ENCODE measurements around the gene PI4KA. TPM values are rescaled to one million over a fixed set of nuclear protein-coding genes. Genes with fewer than 3 reads are reported as not detected.

PI4KA gene
- total RNA-seq, 1 experiment from 2014 or later: 65.8 TPM

DNA sequence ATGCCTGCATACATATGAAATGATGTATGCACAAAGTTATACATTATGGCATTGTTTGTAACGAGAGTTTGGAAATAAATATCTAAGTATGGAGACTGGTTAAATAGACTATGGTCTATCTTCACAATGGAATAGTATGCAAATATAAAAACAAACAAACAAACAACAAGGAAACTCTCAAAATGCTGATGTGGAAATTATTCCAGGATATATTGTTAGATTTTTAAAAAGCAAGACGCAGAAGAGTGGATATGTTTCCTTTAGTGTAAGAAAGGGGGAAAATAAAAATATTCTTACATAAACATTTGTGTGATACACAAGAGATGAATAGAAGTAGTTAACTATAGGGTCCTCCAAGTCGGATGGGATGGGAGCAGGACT is 47.8 kb upstream of the PI4KA start:
- Histone ChIP-seq H3K56ac (ENCODE audit: insufficient read length, low read depth, low read length) (no peak overlapping the region), H3K4ac (ENCODE audit: low read depth, low read length) (no peak overlapping the region), H3K4me2 (ENCODE audit: insufficient read depth, insufficient read length, low read length) (no peak overlapping the region), H2BK12ac (ENCODE audit: insufficient read length, low read depth, low read length) (no peak overlapping the region), H2BK120ac (ENCODE audit: low read depth, low read length, poor library complexity, severe bottlenecking) (no peak overlapping the region), H2BK5ac (ENCODE audit: insufficient read length, low read length) (no peak overlapping the region), H3K79me1 (ENCODE audit: insufficient read depth, low read depth, low read length, poor library complexity, severe bottlenecking) (no peaks in the 10 kb centered on the region), H3T11ph (ENCODE audit: low read length) (no peak overlapping the region), H3K23ac (ENCODE audit: insufficient read length, low read depth, low read length) (no peak overlapping the region), H4K20me1 (ENCODE audit: control insufficient read depth, insufficient read depth, insufficient read length) (no peaks in the 10 kb centered on the region), H3K23me2 (ENCODE audit: insufficient read length, low read depth, low read length, poor library complexity, severe bottlenecking) (no peaks in the 10 kb centered on the region), H3K18ac (ENCODE audit: insufficient read length, low read depth, low read length) (no peak overlapping the region), H3K27me3 (ENCODE audit: insufficient read depth, low read length) (no peaks in the 10 kb centered on the region), H4K8ac (replicated peaks; ENCODE audit: insufficient read length, low read depth, low read length) (no peak overlapping the region), H3K79me2 (ENCODE audit: insufficient read depth, low read length) (no peaks in the 10 kb centered on the region), H3K9ac (ENCODE audit: extremely low read depth, insufficient read length, low read length) (no peak overlapping the region), H3K14ac (ENCODE audit: insufficient read depth, low read length) (no peak overlapping the region), H3K9me3 (ENCODE audit: control insufficient read depth, low read depth, low read length) (no peaks in the 10 kb centered on the region), H2BK20ac (ENCODE audit: low read depth, low read length, poor library complexity, severe bottlenecking) (no peak overlapping the region), H3K27ac (ENCODE audit: insufficient read length, low read depth, low read length) (no peak overlapping the region), H2BK15ac (ENCODE audit: low read depth, low read length) (no peak overlapping the region), H4K91ac (ENCODE audit: insufficient read length, low read depth, low read length) (no peak overlapping the region), H3K4me1 (ENCODE audit: insufficient read depth, low read length) (no peaks in the 10 kb centered on the region), H2AK5ac (ENCODE audit: insufficient read length, low read length) (no peak overlapping the region), H2AFZ (ENCODE audit: low read length) (no peak overlapping the region), H4K5ac (ENCODE audit: insufficient read length, low read depth, low read length) (no peak overlapping the region)
- no peaks in the 10 kb centered on the region for H3K36me3 Mint-ChIP-seq (ENCODE audit: insufficient read depth in 1 of 3, low read depth in 3 of 3)
- no peak overlapping the region for H3K4me3 Mint-ChIP-seq
- H3K27ac Mint-ChIP-seq: no peak overlapping the region
- TF ChIP-seq, protein P1, sequence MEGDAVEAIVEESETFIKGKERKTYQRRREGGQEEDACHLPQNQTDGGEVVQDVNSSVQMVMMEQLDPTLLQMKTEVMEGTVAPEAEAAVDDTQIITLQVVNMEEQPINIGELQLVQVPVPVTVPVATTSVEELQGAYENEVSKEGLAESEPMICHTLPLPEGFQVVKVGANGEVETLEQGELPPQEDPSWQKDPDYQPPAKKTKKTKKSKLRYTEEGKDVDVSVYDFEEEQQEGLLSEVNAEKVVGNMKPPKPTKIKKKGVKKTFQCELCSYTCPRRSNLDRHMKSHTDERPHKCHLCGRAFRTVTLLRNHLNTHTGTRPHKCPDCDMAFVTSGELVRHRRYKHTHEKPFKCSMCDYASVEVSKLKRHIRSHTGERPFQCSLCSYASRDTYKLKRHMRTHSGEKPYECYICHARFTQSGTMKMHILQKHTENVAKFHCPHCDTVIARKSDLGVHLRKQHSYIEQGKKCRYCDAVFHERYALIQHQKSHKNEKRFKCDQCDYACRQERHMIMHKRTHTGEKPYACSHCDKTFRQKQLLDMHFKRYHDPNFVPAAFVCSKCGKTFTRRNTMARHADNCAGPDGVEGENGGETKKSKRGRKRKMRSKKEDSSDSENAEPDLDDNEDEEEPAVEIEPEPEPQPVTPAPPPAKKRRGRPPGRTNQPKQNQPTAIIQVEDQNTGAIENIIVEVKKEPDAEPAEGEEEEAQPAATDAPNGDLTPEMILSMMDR (conservative IDR thresholded peaks at IDR 0.05): no peak
- WGBS (ENCODE audit: extremely low coverage, insufficient read length, low lambda C conversion rate): no CpG with 5 or more reads among the region's 3 CpGs
- no peaks in the 10 kb centered on the region for H3K9me3 Mint-ChIP-seq
- DNase-seq: no peak
- H3K4me1 Mint-ChIP-seq: no peaks in the 10 kb centered on the region
- H3K27me3 Mint-ChIP-seq (ENCODE audit: low read depth): peaks cover 5% of the 10 kb centered on the region
